ENCODE results near the gene DACH1.

DNA sequence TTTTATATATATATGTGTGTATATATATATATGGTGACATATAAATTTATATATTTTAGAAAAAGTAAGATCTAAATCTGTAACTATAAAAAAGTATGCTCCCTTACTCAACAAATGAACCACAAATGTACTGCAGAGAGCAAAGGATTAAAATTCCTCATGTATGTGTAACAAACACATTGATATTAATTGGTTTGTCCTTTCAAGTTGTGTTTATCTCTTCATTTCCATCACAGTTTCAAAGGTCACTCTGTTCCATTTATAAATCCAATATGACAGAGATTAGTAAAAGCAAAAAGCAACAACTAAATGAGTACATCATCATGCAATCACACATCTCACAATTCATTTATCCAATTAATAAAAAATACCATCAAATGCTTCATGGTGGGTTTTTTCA is 247.9 kb downstream of the DACH1 start:
- TF ChIP-seq, protein P1, sequence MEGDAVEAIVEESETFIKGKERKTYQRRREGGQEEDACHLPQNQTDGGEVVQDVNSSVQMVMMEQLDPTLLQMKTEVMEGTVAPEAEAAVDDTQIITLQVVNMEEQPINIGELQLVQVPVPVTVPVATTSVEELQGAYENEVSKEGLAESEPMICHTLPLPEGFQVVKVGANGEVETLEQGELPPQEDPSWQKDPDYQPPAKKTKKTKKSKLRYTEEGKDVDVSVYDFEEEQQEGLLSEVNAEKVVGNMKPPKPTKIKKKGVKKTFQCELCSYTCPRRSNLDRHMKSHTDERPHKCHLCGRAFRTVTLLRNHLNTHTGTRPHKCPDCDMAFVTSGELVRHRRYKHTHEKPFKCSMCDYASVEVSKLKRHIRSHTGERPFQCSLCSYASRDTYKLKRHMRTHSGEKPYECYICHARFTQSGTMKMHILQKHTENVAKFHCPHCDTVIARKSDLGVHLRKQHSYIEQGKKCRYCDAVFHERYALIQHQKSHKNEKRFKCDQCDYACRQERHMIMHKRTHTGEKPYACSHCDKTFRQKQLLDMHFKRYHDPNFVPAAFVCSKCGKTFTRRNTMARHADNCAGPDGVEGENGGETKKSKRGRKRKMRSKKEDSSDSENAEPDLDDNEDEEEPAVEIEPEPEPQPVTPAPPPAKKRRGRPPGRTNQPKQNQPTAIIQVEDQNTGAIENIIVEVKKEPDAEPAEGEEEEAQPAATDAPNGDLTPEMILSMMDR (IDR thresholded peaks at IDR 0.05) = no peak
- TF ChIP-seq POLR2A (IDR thresholded peaks at IDR 0.05) = no peak

All from esophagus squamous epithelium (tissue), 4 donors.